Adrenal gland (tissue), 5 donors: ENCODE data around the gene FASTK.

Source experiments
- CTCF ChIP-seq, 6 experiments: fragments of 450-650 bp in 4 of 6; fragments of 200-600 bp in 2 of 6; sonication (generic) in 1 of 6; IDR thresholded peaks; 1 replicate in 5 of 6; 2 replicates in 1 of 6; pipeline versions ENCODE4 v1.5.1 to v1.8.0; 2016 to 2021; ENCODE audit warnings: antibody characterized with exemption in 6 of 6, mild to moderate bottlenecking in 2 of 6, moderate library complexity in 1 of 6
- POLR2A ChIP-seq, 2 donors: fragments of 450-650 bp; IDR thresholded peaks; one replicate each; pipeline ENCODE4 v1.6.1; 2017; ENCODE audit warnings: antibody characterized with exemption in 2 of 2, mild to moderate bottlenecking in 2 of 2, moderate library complexity in 1 of 2
- donor health status: DM: no; HTN: no; CAD: no.

DNA sequence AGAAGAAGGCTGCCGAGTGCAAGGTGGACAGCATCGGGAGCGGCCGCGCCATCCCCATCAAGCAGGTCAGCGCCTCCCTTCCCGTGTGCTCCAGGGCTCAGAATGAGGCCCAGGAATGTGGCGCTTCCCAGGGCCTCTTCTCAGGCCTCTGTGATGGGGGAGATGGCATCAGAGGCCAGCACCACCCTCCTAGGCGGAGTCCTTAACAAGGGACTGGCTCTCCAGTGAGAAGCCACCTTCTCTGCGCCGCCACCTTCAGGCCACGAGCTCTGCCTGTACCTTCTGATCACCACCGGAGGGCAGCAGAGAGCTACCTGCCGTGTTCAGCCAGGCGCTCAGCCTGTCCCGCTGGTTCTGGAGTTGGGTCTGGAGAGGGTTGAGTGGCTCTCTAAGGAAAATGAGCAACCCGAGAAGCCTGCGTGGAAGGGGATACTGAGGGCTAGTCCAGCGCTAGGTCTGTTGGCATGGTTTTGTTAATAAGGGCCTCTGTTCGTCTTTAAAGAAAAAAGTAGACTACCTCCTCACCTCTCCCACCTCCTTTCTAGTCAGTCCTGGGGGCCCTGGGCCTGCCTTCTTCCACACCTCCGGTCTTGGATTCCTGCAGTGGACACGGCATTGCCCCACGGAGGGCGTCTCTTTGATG is 43.3 kb upstream of the FASTK start:
- TF ChIP-seq POLR2A (IDR thresholded peaks at IDR 0.05) = no peak
- TF ChIP-seq CTCF (IDR thresholded peaks at IDR 0.05) = peak; percentile 91 to 98 (median 94)
